ENCODE data around the gene NRIP3. TPM values are rescaled to one million over a fixed set of nuclear protein-coding genes. Genes with fewer than 3 reads are reported as not detected.

NRIP3 gene
- polyA plus RNA-seq, 3 donors = 0.28 to 4.8 (median 1.0) TPM

GRCh38 chr11:9002920-9003572 is 755 bp downstream of the NRIP3 start:
- H3K4me1 Mint-ChIP-seq = peaks cover 25% of the 10 kb centered on the region
- no peak for TF ChIP-seq CTCF (IDR thresholded peaks at IDR 0.05)
- H3K4me3 Mint-ChIP-seq = peak overlapping the region; percentile 88 to 93
- H4K20me1 ChIP-seq (ENCODE audit: insufficient read depth, low read length) = no peaks in the 10 kb centered on the region
- no peak for DNase-seq
- no peaks in the 10 kb centered on the region for H3K9me3 ChIP-seq (replicated peaks in 1 of 2; ENCODE audit: control insufficient read depth in 1 of 2, insufficient read depth in 1 of 2, low read length in 2 of 2)
- peak overlapping the region in 1 of 2 donors; percentile 56 for H3K27ac ChIP-seq (ENCODE audit: low read depth in 1 of 2, low read length in 2 of 2)
- peak overlapping the region; percentile 79 for H2AFZ ChIP-seq (ENCODE audit: insufficient read depth, low read depth, low read length, poor library complexity, severe bottlenecking)
- H3K36me3 ChIP-seq (replicated peaks in 1 of 2; ENCODE audit: control insufficient read depth in 1 of 2, insufficient read depth in 2 of 2, low read length in 2 of 2) = no peaks in the 10 kb centered on the region
- H3K4me1 ChIP-seq (ENCODE audit: control insufficient read depth in 1 of 2, insufficient read depth in 2 of 2, low read length in 2 of 2) = peaks cover 33 to 37% of the 10 kb centered on the region in 2 donors
- H3K9ac ChIP-seq (ENCODE audit: insufficient read depth, low read length, poor library complexity, severe bottlenecking) = peak overlapping the region; percentile 57
- intact Hi-C loops (cut with micrococcal nuclease) = loop anchor here in 1 of 2 donors (10.0 kb wide), 1 partner anchor 152 kb away; no protein-coding TSS in a partner anchor
- H3K4me3 ChIP-seq (replicated peaks in 1 of 3; ENCODE audit: low read depth in 2 of 3, low read length in 3 of 3) = peak overlapping the region; percentile 25 to 87 (median 72)
- H3K27me3 Mint-ChIP-seq (ENCODE audit: low read depth in 3 of 3) = peaks cover 26 to 38% (median 31%) of the 10 kb centered on the region in 3 donors
- H3K27ac Mint-ChIP-seq = peak overlapping the region in 6 of 7 donors; percentile 79 to 94 (median 86)
- peaks cover 3 to 13% of the 10 kb centered on the region in 2 donors for H3K36me3 Mint-ChIP-seq
- 0% methylated on average over 4 of the region's 8 CpGs for WGBS (ENCODE audit: insufficient coverage)
- peaks cover 0 to 12% (median 6%) of the 10 kb centered on the region in 7 donors for H3K9me3 Mint-ChIP-seq
- H3K79me2 ChIP-seq (ENCODE audit: insufficient read depth, low read length) = no peaks in the 10 kb centered on the region
- peaks cover 27 to 38% of the 10 kb centered on the region in 2 donors for H3K27me3 ChIP-seq (ENCODE audit: control insufficient read depth in 2 of 2, insufficient read depth in 2 of 2, low read length in 2 of 2)
- H3K4me2 ChIP-seq (replicated peaks; ENCODE audit: extremely low read depth, low read length, poor library complexity, severe bottlenecking) = peak overlapping the region; percentile 76

- Mint-ChIP-seq H3K4me3 (peak overlapping the region in 1 of 2 donors; percentile 53), H3K36me3 (peaks cover 3 to 13% of the 10 kb centered on the region in 2 donors), H3K27me3 (ENCODE audit: low read depth in 3 of 3) (peaks cover 26 to 39% (median 30%) of the 10 kb centered on the region in 3 donors), H3K27ac (peak overlapping the region; percentile 86 to 96 (median 90)), H3K9me3 (peaks cover 0 to 12% (median 6%) of the 10 kb centered on the region in 7 donors), H3K4me1 (peaks cover 29% of the 10 kb centered on the region)
- peak overlapping the region in 2 of 3 experiments; percentile 9 to 35 for H3K4me3 ChIP-seq (replicated peaks in 1 of 3; ENCODE audit: low read depth in 2 of 3, low read length in 3 of 3)
- no peaks in the 10 kb centered on the region for H3K9me3 ChIP-seq (replicated peaks in 1 of 2; ENCODE audit: control insufficient read depth in 1 of 2, insufficient read depth in 1 of 2, low read length in 2 of 2)
- H2AFZ ChIP-seq (ENCODE audit: insufficient read depth, low read depth, low read length, poor library complexity, severe bottlenecking) = no peak overlapping the region
- no peaks in the 10 kb centered on the region for H4K20me1 ChIP-seq (ENCODE audit: insufficient read depth, low read length)
- H3K4me2 ChIP-seq (replicated peaks; ENCODE audit: extremely low read depth, low read length, poor library complexity, severe bottlenecking) = peak overlapping the region; percentile 33
- H3K36me3 ChIP-seq (replicated peaks in 1 of 2; ENCODE audit: control insufficient read depth in 1 of 2, insufficient read depth in 2 of 2, low read length in 2 of 2) = no peaks in the 10 kb centered on the region
- TF ChIP-seq CTCF (IDR thresholded peaks at IDR 0.05) = no peak
- no peak overlapping the region for H3K9ac ChIP-seq (ENCODE audit: insufficient read depth, low read length, poor library complexity, severe bottlenecking)
- H3K27ac ChIP-seq (ENCODE audit: low read depth in 1 of 2, low read length in 2 of 2) = peak overlapping the region; percentile 65 to 71
- H3K4me1 ChIP-seq (ENCODE audit: control insufficient read depth in 1 of 2, insufficient read depth in 2 of 2, low read length in 2 of 2) = peaks cover 33 to 37% of the 10 kb centered on the region in 2 donors
- H3K79me2 ChIP-seq (ENCODE audit: insufficient read depth, low read length) = no peaks in the 10 kb centered on the region
- H3K27me3 ChIP-seq (ENCODE audit: control insufficient read depth in 2 of 2, insufficient read depth in 2 of 2, low read length in 2 of 2) = peaks cover 27 to 36% of the 10 kb centered on the region in 2 donors
- WGBS (ENCODE audit: insufficient coverage) = 45% methylated on average over 4 of the region's 6 CpGs
- peak; percentile 92 to 98 (median 98) for DNase-seq
- intact Hi-C loops (cut with micrococcal nuclease) = loop anchor here in 1 of 2 donors (10.0 kb wide), 1 partner anchor 153 kb away; no protein-coding TSS in a partner anchor
Observed at GRCh38 chr11:9001736-9002135, 2.1 kb downstream of the NRIP3 start.

Data from CD14-positive monocyte (primary cell).